GM20431 (cell line): ENCODE measurements around the gene TMED1.

ENCODE experiments used
- in situ Hi-C: fragments of 300-500 bp; cut with MseI, MboI; formaldehyde crosslinking; loops from one replicate; pipeline ENCODE4 v1.15.0; 2020; ENCODE audit warnings: low sequenced_read_pairs; ENCODE audit not compliant: unreplicated experiment

TMED1 gene

DNA sequence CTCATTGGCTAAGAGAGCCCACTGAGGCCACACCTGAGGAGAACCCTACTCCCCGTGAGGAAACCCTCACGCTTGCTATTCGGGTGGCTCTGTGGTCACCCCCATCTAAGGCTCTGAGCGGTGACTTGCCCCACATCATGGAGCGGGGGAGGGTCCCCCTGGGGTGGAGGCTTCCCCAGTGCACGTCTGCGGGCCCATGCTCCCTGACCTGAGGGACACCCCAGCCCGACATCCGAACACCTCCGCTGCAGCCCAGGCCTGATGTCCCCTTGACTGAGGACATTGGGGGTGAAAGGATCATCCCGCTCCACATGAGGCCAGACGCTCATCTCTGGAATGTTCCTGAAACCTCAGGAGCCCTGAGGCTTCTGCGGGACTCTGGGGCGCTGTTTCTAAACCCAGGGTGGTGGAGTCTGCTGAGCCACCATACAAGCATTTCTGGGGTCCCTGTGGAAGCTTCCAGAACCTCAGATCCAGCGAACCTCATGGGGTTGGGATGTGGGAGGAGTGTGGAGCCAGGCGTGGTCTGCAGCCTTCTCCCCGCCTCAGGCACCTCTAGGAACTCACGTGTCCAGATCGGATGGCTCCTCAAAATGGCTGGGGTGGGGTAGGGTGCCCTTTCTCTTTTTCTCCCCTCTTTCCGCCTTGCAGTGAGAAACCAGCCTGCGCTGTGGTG is 19.9 kb downstream of the TMED1 start:
- in situ Hi-C loops: no loop called here

DNA sequence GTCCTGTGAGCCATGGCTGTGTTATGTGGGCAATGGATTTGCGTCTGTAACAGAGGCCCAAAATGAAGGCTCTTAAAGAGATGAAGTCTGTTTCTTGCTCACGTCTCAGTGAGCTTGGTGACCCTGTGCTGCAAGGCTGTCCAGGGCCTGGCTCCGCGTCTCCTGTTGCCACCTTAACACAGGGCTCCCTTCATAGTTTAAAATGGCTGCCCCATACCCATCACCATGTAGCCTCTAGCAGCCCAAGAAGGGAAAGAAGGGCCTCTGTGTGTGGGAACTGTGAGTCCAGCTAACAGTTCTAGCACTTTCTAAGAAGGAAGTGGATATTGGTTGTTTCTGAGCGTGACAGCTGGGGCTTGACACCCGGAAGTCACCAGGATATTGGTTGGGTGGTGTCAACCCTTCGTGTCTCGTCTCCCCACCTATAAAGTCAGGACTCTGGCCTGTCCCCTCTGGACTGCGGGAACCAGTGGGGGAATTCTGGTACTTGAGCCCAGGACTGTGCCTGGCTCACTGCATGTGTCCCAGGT is 20.9 kb downstream of the TMED1 start:
- in situ Hi-C loops: no loop called here

DNA sequence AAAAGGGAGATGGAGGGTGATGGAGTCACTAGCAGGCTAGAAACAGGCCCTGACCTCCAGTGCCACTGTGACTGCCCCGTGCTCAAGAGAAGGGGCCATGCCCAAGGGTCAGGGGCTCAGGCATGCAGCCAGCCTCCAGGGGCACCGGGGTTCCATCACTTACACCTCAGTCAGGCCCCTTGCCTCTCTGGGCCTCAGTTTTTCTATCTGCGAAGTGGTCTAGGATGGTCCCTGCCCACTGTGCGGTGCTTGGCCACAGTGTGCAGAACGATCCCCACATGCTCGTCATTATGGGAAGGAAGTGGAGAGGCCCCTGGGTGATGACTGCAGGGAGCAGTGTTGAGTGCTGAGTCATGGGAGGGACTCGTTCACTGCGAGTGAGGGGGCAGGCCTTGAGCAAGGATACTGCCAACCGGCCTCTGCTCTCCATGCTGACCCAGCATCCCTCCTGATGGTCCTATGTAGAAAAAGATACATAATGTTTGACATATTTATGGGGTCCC is 23.1 kb downstream of the TMED1 start:
- in situ Hi-C loops: no loop called here

DNA sequence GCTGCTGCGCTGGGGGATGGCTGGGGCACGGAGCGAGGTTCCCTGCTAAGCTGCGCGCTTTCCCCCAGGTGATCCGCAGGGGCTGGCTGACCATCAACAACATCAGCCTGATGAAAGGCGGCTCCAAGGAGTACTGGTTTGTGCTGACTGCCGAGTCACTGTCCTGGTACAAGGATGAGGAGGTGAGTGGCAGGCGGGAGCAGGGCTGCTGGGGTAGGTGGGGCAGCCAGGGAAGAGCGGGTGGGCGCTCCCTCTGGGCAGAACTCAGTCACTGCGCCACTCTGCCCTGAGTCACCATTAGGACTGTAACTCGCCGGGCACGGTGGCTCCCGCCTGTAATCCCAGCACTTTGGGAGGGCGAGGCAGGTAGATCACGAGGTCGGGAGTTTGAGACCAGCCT is 23.8 kb downstream of the TMED1 start:
- in situ Hi-C loops: no loop called here

DNA sequence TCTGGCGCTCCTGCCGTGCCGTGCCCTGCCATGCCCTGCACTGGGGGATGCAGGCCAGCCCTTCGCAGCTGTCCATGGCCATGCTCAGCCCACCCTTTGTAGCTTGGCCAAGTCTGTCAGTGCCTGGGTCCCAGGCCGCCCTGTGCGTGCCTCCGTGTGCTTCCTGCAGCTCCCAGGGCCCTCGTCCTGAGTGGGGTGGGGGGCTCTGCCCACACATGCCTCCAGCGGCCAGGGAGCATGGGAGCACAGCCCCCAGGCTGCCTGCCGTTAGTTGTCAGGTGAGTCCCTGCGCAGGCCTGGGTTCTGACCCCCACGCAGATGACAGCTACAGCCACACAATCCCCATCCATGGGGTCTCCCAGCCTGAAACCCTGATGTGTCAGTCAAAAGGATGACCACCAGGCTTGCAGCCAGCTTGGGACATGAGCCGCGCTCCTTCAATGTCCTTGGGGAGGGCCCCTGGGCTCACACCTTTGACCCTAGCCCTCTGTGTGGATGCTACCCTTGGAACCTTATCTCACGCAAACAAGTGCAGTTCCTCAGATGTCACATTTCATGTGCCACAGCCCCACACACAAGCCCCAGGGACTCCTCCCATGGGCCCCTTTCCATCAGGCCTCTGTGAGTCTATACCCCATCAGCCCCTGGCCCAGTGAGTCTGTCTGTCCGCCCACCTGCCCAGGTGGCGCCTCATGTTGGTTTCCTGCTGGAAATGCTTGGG is 24.5 kb downstream of the TMED1 start:
- in situ Hi-C loops: no loop called here

DNA sequence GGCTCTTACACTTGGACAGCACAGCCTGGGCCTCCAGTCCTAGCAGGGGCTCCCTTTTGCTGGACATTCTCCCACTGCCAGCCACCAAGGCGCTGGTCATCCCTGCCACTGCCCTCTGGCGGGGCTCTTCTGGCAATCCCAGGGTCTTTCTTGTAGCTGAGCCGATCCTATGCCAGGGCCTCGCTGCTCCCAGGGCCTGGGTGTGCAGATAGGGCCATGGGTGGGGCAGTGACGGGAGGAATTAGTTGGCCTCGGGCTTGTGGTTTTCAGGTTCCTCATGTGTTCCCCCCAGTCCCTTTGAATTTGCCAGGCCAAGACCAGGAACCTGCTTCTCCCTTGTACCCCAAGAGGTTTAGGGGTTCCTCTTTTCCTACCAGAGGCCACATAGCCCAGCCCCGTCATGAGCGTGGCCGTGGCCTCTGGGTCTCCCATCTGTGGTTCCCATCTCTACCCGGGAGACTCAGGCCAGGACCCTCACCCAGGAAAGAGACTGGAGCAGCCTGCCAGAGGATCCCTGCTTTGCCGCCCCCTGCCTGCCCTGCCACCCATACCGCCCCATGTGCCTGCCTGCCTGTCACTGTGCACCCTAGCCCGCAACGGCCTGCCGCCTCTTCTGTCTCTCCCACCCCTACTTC is 26.2 kb downstream of the TMED1 start:
- in situ Hi-C loops: no loop called here

DNA sequence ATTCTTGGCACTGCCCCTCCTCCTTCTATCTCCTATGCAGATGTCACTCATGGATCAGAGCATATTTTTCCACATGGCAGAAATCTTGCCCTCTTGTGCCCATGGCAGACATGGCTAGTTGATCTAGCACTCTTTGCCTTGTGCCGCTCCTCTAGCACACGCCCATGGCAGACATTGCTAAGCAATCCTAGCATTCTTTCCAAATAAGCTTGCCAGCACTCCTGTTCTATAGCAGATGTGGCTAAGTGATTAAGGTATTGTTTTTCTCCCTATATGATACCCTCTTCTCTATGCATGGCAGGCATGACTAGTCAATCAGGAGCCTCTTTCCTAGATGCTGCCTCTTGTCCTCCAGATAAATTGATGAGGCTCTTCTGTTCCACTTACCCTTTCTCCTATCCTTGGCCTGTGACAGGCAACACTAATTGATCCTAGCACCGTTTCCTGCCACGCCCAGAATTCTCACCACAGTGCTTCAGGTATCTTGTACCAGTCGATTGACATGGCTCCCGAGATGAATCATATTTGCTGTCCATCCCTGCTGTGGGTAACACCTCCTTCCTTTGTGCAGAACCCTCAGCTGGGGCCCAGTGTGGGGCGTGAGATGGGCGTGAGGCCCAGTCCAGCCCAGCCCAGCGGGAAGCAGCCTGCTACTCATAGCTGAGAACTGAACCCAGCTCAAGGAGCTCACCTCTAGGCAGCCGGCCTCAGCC is 26.9 kb downstream of the TMED1 start:
- in situ Hi-C loops: no loop called here

DNA sequence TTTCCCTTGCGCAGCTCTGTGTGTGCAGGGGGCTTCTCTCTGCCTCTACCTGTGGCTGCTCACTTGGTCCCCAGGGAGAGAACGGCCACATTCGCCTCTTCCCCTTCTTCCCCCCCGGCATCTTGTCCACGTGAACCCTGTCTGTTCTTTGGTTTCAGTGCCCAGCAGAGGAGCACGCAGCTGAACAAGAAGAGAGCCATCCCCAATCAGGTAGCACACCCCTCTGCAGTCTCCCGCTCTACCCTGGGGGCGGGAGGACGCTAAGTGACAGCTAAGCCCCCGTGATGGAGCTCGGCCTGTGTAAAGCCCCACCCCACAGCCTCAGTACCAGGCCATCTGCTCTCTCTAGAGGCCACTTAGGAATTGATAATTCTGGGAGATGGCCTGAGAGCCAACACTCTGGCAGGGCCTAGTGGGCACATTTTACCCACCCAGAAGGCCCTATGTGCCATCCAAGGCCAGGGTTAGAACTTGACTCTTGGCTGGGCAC is 30.2 kb downstream of the TMED1 start:
- in situ Hi-C loops: no loop called here

DNA sequence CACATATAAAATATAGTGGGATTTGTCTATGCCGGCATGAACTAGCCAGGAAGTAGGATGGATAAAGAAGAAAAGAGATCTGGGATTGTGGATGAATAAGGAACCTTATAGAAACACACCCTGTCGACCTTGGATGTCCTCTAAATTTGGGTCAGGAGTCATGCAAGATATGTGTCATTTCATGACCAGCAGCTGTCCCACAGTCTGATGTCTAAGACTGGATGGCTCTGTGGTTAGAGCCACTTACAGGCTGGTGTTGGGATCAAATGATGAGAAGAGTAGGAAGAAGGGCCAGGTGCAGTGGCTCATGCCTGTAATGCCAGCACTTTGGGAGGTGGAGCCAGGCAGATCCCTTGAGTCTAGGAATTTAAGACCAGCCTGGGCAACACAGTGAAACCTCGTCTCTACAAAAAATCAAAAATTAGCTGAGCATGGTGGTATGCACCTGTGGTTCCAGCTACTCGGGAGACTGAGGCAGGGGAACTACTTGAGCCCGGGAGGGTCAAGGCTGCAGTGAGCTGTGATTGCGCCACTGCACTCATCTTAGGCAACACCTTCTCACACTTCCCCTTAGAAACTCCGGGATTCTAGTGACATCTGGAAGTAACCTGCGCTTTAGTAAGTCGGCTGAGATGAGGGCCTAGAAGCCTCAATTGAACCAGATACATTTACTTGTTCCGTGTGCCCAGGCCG is 30.8 kb downstream of the TMED1 start:
- in situ Hi-C loops: no loop called here

DNA sequence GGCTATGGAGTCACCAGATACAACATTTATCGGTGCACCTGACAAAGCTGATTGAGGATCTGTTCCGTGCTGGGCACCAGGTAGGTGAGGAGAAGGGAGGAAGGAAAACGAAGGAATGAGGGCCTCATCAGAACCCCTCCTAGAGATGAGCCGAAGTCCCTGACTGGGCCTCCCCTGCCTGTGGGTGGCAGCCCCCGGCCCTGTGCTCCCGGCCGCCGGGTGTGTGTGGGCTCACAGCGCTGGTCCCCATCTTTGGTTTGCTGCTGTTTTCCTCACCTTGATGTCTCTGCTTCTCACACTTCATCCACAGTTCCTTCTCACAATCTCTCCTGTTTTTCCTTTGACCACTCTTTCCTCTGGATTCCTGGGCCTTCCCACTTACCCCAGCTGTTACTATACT is 32.8 kb downstream of the TMED1 start:
- in situ Hi-C loops: no loop called here

DNA sequence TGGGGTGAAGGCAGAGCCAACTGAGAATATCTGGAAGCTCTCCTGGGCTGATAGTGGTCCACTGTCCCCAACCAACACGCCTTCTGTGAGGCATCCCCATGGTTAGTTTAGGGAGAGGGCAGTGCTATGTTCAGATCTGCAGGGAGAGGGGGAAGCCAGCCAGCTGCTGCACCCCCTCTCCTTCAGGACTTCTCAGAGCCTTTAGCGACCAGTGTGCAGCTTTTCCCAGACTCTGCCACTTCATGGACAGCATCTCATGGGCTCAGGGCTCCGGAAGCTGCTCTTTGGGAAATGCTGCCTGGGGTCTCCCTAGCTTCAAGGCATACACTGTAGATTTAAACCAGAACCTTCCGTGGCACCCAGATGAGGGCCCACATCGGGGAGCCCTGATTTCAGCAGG is 33.5 kb downstream of the TMED1 start:
- in situ Hi-C loops: no loop called here

DNA sequence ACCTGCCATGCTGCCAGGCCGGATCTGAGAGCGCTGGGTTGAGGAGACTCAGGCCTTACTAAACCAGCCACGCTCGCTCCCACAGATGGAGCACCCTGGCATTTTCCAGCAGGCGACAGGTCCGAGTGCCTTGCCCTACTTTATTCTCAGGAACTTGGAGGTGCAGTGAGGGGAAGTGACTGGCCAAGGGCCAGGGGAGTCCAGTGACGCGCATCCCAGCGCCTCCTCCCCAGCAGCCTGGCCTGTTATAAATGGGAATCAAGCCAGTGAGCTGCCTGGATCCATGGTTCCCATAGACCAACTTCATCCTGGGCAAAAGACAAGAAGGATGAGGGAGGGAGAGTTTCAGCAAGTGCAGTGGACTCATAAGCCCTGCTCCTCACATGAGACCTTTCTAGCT is 35.5 kb downstream of the TMED1 start:
- in situ Hi-C loops: no loop called here

DNA sequence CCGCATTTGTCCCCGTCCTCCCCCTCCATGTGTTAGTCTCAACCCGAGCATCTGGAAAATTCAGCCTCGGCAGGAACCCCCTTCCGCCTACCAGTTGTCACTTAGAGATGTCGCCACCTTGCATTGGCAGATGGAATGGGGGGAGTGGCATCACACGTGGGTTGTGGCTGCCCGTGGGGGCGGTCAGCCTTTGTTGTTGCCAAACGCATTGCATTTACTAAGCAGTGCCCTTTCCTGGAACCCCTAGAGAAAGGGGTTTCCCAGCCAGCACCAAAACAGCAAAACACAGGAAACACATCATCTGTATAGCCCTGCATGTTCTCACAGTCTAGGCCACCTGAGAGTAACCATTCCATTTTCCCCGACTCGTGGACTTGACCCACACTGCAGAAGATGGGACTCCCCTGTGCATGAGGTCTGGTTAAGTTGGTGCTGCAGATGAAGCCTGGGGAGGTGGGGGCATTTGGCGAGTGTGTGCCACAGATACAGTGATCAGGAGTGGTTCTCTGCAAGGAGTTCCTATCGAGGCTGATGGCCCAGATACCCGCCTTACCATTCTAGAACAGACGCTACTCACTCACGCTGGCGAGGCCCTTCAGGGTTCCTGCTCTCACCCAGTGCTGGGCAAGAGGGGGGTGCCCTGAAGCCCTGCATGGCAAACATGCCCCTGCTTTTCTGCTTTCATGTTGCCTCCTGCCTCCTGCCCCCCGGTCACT is 38.3 kb downstream of the TMED1 start:
- in situ Hi-C loops: no loop called here

DNA sequence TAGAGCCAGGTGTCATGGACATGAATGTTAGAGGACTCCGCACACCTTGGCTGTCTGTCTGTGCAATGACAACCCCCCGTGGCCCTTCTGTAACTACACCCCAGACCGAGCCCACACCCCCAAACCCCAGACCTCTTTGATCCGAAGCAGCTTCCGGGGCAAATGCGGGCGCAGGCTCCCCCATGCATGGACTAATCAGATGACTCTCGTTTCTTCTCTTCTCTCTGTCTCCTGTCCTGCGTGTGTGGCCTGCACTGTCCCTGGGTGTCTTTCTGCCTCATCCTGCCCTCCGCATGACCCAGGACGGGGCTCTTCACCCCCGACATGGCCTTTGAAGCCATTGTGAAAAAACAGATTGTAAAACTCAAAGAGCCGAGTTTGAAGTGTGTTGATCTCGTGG is 38.9 kb downstream of the TMED1 start:
- in situ Hi-C loops: no loop called here

DNA sequence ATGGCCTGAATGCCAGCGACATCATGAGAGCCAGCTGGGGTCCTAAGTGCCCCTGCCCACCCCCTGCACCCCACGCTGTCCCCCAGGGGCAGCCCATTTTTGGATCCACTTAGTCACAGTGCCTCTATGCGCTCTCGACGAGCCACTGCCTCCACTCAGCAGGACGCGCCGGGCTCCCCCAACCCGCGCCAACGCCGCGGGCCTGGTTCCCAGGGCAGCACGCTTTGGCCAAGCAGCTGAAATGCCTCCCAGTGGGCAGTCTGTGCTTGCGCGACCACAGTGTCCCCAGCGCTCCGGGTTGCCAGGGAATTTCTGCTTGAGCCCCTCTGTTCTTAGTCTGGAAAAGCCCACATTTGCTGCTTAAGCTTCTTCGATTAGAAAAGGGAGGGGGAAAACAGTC is 39.4 kb downstream of the TMED1 start:
- in situ Hi-C loops: no loop called here

DNA sequence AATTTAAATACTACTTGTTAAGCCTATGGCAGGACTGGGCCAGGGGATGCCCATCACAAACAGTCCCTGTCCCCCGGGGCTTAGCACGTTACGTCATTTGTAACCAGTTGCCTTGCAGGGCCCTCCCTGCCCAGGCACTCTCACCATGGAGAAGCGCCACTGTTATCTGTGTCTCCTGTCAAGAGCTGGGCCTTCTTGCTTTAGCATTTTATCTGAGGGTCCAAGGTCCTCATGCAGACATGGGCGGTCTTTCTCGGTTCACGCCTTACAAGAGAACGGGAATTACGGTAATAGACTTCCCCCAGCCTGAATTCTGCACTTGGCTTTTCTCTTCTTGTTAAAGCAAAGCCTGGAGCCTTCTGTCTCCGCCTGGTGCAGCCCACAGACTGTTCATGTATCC is 46.1 kb downstream of the TMED1 start:
- in situ Hi-C loops: no loop called here

DNA sequence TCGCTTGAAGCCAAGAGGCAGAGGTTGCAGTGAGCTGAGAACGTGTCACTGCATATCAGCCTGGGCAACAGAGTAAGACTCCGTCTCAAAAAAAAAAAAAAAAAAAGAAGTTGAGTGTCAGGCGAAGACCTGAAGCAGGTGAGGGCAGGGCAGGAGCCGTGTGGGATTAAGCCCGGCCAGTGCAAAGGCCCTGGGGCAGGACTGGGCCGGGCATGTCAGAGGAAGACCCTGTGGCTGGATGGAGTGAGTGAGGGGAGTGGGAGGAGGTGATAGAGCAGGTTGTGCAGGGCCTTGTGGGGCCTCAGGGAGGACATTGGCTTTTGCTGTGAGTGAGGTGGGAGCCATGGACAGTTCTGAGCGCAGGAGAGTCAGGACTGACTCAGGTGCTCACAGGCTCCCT is 47.9 kb downstream of the TMED1 start:
- in situ Hi-C loops: no loop called here

DNA sequence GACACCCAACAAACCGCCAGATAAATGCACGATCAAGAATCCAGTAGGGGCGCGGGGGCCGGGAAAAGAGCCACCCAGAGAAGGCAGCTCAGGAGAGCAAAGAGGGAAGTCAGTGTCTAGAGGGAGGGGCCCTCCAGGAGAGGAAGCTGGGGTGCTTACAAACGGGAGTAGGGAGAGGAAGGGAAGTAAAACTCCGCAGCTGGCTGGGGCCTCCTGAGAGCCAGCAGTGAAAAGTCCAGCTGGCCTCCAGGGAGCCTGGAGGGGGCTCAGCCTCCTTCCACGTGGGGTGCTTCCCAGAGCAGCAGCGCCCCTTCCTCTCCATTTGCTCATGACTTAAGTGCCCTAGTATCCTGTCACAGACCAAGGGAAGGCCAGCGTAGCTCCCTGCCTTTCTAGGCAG is 51.8 kb downstream of the TMED1 start:
- in situ Hi-C loops: no loop called here

DNA sequence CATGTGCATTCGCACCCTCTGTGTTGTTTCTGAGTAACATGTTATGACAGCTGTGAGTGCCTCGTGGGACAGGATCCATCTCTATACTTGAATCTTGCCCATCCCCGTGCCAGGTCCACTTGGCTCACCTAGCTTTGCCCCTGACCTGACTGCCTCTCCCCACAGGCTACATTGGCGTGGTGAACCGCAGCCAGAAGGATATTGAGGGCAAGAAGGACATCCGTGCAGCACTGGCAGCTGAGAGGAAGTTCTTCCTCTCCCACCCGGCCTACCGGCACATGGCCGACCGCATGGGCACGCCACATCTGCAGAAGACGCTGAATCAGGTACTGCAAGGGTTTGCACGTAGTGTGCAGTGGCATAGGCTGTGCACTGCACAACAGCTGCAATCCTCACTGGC is 53.2 kb downstream of the TMED1 start:
- in situ Hi-C loops: no loop called here
